ENCODE measurements around the gene RAB3C.

DNA sequence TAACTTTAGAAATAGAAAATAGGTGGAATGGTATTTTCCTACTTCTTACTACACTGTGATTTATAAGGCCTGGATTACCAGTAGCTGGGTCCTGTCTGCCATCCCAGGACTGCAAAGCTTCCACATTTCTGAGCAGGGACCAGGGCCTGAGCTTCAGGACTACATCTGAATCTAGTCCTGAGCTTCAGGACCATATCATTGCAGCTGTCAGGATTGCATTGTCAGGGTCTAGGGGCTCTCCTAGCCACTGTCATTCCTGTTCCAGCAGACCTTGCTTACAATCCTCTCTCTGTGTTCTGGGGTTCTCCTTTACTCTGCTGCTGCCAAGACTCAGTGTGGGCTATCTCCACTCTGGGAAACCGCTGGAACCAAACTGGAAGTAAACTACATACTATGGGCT lies 16.3 kb downstream of the RAB3C start:
- TF ChIP-seq EZH2 (IDR thresholded peaks at IDR 0.05) (no peak), FOXP2 (optimal IDR thresholded peaks at IDR 0.05; ENCODE audit: control extremely low read depth, extremely low read length, insufficient read depth) (no peak)

All from SK-N-MC (cell line).